ENCODE data around the gene ITSN1.
"Not testable (repeated sequence)": the region's sequence is repeated elsewhere in the genome, so short reads cannot be mapped to it uniquely, and the experiment has no call there.

ITSN1 gene

DNA sequence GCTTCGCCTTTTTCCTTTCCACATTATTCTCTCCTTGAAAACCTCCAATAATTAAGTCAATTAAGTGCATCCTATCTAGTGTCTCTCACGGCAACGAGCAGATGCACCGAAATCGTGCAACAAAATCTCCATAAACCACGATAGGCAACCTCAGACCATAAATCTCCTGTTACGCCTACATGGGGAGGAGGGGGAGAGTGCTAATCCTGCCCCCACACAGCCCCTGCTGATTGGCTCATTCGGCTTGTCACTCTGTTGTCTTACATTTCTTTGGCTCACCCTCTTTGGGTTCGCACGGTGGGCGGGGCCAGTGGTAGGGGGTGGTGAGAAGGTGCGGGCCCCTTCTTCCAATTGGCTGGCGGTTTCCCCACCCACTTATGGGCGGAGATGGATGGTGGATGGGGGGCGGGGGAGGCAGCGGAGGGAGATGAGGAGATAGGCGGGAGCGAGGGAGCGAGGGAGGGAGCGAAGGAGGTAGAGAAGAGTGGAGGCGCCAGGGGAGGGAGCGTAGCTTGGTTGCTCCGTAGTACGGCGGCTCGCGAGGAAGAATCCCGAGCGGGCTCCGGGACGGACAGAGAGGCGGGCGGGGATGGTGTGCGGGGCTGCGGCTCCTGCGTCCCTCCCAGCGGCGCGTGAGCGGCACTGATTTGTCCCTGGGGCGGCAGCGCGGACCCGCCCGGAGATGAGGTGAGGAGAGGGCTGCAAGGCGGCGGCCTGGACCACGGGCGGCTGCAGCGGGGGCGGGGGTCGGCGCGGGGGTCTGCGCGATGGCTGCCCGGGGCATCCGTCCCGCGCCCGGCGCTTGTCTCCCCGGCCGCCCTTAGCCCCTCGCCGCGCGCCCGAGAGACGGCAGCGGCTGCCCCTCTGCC is at the start of gene ITSN1:
TSS of gene ITSN1 (plus strand) at position 475 of the 869 bp plus-strand sequence. CDS start 76,328 bp downstream, outside the sequence.
- DNase-seq, result peak; percentile 99

DNA sequence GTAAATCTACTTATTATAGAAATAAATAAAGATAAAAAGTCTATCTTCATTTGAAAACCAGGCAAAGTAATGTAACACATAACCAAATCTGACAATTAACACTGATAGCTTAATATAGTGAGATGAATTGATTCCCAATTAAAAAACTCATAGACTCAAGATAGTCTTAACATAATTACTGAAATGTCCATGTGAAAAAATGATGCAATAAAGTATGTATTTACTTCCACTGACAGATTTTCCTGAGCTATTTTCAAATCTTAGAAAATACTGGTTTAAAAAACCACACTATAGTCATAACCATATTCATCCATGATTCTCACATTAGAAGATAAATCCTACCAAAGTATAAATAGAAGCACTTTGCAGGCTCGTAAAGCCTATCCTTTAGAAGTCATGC is 44.2 kb upstream of the ITSN1 start:
- no peak for DNase-seq

DNA sequence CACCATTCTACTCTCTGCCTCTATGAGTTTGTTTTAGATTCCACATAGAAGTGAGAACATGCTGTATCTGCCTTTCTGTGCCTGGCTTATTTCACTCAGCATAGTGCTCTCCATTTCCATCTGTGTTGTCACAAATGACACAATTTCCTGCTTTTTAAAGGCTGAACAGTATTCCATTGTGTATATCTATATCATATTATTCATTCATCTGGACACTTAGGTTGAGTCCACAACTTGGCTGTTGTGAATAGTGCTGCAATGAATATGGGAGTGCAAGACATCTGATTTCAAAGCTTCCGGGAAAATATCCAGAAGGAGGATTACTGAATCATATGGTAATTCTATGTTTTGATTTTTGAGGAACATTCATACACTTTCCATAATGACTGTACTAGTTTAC is 33.7 kb upstream of the ITSN1 start:
- no peak for DNase-seq

DNA sequence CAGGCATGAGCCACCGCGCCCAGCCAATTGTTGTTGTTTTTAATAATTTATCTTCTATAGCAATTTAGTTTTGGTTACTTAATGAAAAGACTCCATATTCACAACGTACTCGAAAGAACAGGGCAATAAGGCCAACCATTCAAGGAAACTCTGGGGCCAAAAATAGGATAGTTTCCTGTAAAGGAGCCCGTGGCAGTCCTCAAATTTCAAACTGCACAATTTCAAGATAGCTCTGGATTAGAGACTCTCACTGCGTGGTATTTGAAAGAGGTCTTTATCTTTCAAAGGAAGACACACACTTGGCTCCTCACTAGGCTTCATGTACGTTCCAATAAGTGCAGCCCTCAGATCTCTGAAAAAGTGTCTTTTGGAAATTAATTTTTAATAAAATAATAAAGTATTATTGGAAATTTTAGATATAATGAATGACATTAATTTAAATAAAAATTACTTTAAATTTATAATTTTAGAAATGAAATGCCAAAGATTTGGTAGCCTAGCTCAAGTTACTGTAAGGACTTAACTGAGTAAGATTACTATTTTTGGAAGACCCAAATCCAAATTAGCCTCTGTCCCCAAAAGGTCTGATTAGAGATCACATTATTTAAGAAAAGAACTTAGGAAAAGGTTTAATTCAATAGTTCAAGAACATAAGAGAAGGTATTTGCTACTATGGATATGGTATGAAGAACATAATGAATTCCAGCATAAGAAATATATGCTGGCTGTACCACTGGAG is 31.1 kb upstream of the ITSN1 start:
- no peak for DNase-seq

DNA sequence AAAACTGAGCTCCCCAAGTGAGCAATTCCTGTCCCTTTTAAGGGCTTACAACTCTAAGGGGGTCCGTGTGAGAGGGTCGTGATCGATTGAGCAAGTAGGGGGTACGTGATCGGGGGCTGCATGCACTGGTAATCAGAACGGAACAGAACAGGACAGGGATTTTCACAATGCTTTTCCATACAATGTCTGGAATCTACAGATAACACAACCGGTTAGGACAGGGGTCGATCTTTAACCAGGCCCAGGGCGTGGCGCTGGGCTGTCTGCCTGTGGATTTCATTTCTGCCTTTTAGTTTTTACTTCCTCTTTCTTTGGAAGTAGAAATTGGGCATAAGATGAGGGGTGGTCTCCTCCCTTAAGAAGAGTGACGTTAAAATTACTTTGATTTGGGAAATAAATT is 24.7 kb upstream of the ITSN1 start:
- DNase-seq, result not testable (repeated sequence)

DNA sequence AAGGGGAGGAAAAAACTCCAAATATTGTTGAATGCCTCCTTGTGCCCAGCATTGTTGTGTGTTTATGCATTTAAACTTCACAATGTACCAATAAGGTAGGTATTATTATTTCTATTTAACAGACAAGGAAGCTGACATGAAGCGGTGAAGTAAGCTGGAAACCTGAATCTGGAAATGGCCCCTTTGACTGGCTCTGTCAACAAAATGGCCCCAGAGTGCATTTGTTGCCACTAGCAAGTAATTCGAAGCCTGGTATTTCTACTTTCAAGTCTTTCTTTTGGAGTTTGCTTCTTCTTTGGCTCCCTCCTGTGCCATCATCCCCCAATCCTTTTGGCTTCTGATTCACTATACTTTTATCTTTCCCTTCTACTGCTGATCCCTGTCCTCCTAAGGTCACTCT is 23.9 kb upstream of the ITSN1 start:
- DNase-seq, result no peak

DNA sequence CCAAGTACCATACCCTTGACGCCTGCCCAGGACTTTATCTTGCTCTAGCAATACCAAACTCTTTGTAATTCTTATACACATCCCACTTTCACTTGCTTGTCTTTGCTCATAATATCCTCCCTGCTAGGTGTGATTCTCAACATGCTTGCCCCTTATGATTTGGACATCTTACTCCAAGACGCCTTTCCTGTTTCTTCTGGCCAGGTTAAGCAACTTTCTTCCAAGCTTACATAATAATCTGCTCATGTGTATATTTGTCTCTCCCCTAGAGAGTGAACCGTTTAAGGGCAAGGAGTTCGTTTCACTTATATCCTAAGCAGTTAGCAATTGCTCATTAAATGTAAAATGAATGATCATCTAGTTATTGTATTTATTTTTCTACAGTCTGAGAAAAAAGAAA is 22.6 kb upstream of the ITSN1 start:
- no peak for DNase-seq

DNA sequence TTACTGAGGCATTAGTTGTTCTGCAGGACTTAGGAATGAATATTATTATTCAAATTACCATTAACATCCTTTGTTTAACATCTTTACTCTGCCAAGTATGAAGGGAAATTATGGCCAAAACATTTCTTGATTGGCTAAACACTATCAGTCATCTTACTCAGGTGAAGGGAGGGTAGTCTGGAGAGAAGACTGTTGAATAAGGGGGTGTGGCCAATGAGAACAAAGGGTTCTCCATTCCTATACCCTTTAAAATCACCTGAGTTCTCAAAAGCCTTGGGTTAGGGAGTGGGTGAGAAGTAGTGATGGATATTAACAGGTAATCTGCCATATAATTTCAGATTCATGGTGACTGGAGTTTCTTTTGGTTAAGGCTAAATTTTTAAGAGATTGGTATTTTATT is 20.0 kb upstream of the ITSN1 start:
- no peak for DNase-seq

DNA sequence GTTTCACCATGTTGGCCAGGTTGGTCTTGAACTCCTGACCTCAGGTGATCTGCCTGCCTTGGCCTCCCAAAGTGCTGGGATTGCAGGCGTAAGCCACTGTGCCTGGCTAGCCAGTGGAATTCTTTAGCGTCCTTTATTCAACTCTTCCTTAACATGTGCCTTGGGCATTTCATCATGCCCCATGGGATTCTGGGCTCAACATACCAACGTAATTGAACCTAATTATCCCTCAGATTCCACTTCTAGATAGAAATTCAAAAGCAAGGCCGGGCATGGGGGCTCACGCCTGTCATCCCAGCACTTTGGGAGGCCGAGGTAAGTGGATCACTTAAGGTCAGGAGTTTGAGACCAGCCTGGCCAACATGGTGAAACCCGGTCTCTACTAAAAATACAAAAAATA is 16.1 kb upstream of the ITSN1 start:
- not testable (repeated sequence) for DNase-seq

DNA sequence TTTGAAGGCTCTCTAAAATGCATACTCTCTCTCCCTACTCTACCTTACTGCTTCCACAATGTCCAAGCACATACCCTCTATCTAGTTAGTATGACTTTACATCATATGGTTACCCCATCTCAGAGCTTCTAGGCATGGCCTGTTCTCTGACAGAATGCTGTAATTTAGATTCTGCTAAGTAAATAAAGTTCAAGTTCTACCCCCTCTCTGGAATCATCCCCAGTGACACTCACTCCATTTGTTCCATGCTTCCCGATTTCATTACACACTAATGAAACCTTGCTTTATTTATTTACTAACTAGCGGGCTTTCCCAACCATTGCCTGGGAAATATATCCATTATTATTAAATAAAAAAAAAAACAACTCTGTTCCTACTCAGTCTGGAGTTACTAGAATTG is 8.0 kb upstream of the ITSN1 start:
- no peak for DNase-seq

DNA sequence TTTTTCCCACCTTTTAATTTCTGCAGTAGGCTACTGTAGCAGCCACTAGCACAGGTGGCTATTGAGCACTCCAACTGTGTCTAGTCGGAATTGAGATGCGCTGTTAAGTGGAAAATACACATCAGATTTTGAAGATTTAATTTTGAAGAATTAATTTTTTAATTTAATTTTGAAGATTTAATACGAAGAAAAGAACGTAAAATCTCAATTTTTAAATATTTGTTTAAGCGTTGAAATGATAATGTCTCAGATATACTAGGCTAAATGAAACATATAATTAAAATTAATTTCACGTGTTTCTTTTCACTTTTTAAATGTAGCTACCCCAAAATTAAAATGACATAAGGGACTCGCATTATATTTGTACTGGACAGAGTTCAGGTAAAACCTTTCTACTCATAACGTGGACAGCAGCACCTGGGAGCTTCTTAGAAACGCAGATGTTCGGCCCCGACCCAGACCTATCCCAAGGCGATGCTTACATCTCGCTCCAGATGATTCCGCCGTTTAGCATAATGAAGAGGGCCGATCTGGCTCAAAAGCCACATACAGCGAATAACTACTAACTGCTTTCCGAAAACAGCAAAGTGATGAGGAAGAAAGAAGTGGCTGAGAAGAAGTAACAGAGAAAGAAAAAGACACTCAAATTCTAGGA is 1.5 kb upstream of the ITSN1 start:
- no peak for DNase-seq

DNA sequence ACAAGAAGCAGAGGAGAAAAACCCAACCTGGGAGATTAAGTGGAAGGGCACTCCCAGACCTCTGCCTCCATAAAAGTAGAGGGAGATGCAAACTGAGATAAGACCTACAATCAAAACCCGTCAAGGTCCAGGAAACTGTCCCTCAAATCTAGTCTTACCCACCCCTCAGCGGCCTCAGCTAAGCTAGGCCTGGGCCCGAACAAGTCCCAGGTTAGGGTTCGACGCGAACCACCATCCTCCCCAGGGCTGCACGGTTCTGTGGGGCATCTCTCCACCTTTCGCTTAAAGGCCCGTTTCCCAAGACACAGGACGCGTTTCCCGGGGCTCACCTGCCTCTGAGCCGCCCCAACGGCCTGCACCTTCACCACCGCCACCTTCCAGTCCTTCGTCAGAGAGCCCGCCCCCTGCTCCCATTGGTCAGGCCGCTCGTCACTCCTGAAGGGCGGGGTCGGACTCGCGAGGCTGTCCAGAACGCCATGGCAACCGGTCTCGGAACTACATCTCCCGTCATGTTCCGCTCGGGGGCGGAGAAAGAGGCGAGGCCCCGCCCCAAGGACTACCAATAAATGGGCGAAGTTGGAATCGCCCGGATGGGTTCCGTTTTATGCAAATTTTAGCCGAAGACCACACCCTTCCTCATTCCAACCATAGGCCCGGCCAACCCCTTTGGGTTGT is 812 bp upstream of the ITSN1 start, which contains the start of gene CRYZL1:
TSS of gene CRYZL1 (minus strand) at position 390 of the 675 bp plus-strand sequence. CDS start 10,190 bp downstream, outside the sequence.
- DNase-seq, result peak; percentile 99

DNA sequence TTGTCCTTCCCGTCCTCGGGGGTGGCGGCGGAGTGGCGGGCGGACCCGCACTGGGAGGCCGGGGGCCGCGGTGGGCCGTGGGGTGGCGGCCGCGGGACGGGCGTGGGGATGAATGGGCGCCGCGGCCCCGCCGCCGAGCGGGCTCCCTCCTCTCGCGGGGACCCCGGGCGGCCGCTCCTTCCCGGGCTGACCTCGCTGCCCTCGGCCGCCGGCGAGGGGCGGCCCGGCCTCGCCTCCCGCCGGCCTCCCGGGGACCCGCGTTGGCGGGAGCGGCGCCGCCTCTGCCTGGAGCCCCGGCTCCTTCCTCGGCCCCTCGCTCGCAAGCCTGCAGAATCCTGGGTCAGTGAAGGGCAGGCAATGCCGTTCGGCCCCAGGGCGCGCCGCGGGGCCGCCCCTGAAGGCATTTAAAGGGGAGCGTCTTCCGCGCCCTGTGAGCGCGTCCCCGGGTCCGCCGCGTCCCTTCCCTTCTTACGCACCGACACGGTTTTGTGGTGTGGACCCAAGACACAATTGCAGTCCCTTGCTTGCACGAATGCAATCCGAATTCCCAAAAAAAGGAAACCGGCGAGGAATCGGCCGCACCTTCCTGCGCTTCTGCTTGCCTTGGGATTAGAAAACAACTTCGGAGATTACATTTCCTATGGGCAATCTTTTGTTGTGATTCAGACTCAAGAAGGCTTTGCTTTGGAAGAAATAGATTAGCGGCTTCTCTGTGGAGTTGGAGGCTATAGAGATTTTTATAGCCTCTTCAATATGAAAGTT is 776 bp downstream of the ITSN1 start:
- DNase-seq, result no peak

DNA sequence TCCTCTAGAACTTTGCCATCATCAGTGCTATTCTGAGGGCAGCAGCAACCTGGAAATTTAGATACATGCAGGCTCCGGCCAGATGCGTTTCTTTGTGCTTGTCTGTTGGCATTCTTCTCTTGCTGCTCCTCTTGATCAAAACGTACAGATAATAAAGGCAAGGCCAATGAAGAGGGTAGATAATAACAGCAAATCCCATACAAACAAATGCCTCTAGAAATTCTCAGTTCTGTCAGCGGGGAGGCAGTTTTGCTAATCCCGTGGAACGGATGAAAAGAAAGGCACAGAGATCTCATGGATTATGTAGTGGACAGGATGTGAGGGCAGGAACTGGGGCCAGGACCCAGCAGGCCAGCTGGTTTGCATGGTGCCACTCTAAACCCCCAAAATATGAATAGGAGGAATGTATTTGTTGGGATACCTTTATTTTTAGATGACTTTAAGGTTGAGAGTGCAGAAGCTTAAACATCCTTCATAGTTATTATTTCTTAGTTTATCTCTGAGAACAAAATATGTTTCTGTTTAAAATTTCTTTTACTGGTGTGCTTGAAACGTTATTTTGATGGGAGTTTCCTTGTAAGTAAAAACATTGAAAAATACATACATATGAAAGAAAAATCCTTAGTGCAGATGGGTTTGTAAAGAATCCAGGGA is 1.5 kb downstream of the ITSN1 start:
- no peak for DNase-seq

DNA sequence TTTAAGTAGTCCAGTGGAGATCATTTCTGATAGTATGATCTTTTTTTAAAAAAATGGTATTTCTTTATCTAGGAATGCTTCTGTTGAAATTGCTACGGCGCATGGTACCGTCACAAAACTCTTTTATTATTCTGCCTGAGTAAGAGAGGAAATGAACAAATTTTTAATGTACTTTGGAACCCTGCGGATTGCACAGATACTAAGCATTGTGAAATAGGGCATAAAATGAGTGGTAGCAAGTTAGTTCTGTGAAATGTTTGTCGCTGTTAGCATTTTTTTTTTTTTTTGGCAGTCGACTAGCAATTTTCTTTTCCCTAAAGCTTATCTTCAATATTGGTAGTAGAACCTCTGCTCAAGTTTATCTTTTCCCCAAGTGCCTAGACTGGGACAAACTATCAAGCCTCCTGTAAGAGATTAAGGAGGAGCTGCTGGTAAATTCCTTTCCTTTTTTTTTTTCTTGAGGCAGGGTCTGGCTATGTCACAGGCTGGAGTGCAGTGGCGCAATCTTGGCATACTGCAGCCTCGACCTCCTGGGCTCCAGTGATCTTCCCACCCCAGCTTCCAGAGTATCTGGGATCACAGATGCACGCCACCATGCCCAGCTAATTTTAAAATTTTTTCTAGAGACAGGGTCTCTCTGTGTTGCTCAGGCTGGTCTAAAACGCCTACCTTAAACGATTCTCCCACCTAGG is 2.2 kb downstream of the ITSN1 start:
- no peak for DNase-seq

DNA sequence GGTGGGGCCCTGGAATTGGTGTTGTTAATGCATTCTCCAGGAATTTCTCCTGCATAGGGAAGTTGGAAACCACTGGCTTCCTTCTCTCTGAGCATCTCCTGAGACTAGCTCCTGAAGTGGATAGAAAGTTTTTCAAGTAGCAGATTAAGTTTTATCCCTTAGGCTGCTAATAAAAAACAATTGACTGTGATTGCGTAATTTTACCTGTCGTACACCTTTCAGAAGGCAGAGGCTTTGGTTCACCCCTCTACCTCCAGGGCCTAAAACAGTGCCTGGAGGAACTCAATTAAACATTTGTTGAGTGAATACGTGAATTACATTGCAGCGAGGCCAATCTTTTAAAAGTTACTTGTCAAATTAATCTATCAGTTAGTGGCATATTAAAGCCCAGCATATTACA is 3.4 kb downstream of the ITSN1 start:
- no peak for DNase-seq

DNA sequence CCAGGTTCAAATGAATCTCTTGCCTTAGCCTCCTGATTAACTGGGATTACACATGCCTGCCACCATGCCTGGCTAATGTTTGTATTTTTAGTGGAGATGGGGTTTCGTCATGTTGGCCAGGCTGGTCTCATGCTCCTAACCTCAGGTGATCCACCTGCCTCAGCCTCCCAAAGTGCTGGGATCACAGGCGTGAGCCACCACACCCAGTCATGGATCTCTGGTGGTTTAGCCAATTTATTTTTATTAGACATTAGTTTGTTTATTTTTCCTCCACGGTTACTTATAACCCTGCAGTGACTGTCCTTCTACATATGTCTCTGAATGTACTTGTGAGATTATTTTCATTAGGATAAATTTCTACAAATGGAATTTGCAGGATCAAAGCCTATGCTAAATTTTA is 5.3 kb downstream of the ITSN1 start:
- no peak for DNase-seq

DNA sequence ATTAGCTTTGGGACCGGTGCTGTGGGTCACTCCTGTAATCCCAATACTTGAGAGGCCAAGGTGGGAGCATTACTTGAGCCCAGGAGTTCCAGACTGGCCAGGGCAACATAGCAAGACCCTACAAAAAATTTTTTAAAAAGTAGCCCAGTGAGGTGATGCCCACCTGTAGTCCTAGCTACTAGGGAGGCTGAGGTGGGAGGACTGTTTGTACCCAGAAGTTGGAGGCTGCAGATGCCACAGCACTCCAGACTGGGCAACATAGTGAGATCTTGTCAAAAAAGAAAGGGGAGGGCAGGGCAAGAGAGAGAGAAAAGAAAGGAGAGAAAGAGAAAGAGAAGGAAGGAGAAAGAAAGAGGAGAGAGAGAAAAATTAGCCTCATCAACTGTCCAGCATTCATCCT is 6.3 kb downstream of the ITSN1 start:
- no peak for DNase-seq

DNA sequence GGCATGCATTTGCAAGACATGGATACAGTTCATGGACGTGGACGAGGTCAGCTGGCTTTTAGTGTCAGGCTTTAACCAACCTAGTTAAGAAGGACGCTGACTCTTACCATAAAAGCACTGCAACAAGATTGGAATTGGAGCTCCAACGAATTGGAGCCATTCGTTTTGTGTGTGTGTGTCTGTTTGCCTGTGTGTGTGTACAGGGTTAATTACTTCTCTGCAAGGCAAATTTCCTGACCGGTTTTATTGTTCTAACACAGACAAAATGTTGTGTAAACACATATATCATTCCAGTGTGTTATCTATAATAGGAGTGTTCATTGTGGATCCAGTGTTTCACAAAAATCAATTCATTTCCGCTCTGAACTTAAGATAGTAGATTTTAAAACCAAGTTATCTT is 7.9 kb downstream of the ITSN1 start:
- no peak for DNase-seq

DNA sequence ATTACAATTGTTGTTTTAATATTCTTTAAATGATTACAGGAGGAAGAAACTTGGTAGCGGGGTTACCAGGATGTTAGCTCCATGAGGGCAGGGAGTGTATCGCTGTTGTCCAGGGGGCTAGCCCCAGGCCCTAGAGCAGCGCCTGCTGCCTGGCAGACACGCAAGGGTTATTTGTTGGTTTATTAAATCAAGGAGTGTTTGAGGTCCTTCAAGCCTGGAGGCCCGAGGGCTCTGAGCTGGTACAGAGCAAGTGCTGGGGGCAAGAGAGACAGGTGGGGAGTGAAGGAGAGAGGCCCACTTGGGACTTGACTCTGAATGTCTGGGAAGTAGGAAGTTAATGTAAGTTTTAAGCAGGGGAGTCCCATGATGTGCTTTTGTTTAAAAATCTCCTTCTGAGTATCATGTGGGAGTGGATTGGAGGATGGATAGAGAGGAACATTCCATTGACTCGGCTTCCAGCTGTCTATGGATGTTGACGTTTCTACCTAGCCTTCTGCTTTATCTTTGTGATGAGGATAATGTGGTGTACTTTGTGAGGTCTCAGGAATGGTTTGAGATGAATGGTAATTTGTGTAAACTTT is 8.7 kb downstream of the ITSN1 start:
- DNase-seq, result no peak
